Neural cell (in vitro differentiated cells): ENCODE results near the gene TLL1. TPM values are rescaled to one million over a fixed set of nuclear protein-coding genes. Genes with fewer than 3 reads are reported as not detected.

Source experiments
- H2AFZ ChIP-seq: fragments of 200-600, 300-800 bp; sonication (generic), shearing (Covaris generic); 2 replicates; pipeline ENCODE4 v1.6.0; 2014; ENCODE audit warnings: low read depth, mild to moderate bottlenecking, antibody characterized with exemption, low read length, moderate library complexity
- H3F3A ChIP-seq: fragments of 200-600 bp; shearing (Covaris generic); 2 replicates; pipeline ENCODE4 v1.6.1; 2016; ENCODE audit warnings: mild to moderate bottlenecking, moderate library complexity, mixed read lengths, antibody characterized with exemption, low read length; ENCODE audit not compliant: insufficient read depth, poor library complexity, severe bottlenecking
- H3K27ac ChIP-seq: fragments of 200-600, 300-800 bp; sonication (generic), shearing (Covaris generic); 2 replicates; pipeline ENCODE4 v1.5.1; 2014; ENCODE audit warnings: mild to moderate bottlenecking, low read length, moderate library complexity
- H3K27me3 ChIP-seq: fragments of 300-800, 200-600 bp; sonication (generic), shearing (Covaris generic); 2 replicates; pipeline ENCODE4 v1.6.0; 2014; ENCODE audit warnings: mild to moderate bottlenecking, low read depth, low read length, moderate library complexity; ENCODE audit not compliant: insufficient read depth
- H3K36me3 ChIP-seq: fragments of 300-800, 200-600 bp; sonication (generic), shearing (Covaris generic); 2 replicates; pipeline ENCODE4 v1.5.1; 2014; ENCODE audit warnings: mild to moderate bottlenecking, antibody characterized with exemption, low read length, moderate library complexity; ENCODE audit not compliant: insufficient read depth
- H3K4me2 ChIP-seq: fragments of 300-800, 200-600 bp; sonication (generic), shearing (Covaris generic); 2 replicates; pipeline ENCODE4 v1.6.0; 2014; ENCODE audit warnings: mild to moderate bottlenecking, low read length
- H3K4me3 ChIP-seq: fragments of 300-800, 200-600 bp; sonication (generic), shearing (Covaris generic); 2 replicates; pipeline ENCODE4 v1.5.1; 2014; ENCODE audit warnings: mild to moderate bottlenecking, low read length, moderate library complexity
- H3K79me2 ChIP-seq: fragments of 200-600 bp; shearing (Covaris generic); replicated peaks from 2 replicates; pipeline ENCODE4 v1.6.0; 2014; ENCODE audit warnings: mild to moderate bottlenecking, low read length, moderate library complexity; ENCODE audit not compliant: insufficient read depth
- H3K9ac ChIP-seq: fragments of 300-800, 200-600 bp; sonication (generic), shearing (Covaris generic); 2 replicates; pipeline ENCODE4 v1.6.1; 2016; ENCODE audit warnings: mild to moderate bottlenecking, low read length, mixed read lengths
- H3K9me2 ChIP-seq: fragments of 200-600 bp; shearing (Covaris generic); 2 replicates; pipeline ENCODE4 v1.6.1; 2016; ENCODE audit warnings: mild to moderate bottlenecking, low read length, mixed read lengths; ENCODE audit not compliant: insufficient read depth
- H3K9me3 ChIP-seq: fragments of 200-600, 300-800 bp; sonication (generic), shearing (Covaris generic); 2 replicates; pipeline ENCODE4 v1.6.1; 2016; ENCODE audit warnings: mild to moderate bottlenecking, mixed run types, low read length, moderate library complexity, mixed read lengths
- H4K20me1 ChIP-seq: fragments of 200-600 bp; shearing (Covaris generic); 2 replicates; pipeline ENCODE4 v1.6.1; 2016; ENCODE audit warnings: mild to moderate bottlenecking, mixed run types; ENCODE audit not compliant: insufficient read depth
- CTCF ChIP-seq: fragments of 450-650 bp; IDR thresholded peaks from 2 replicates; pipeline ENCODE4 v1.5.1; 2014; ENCODE audit warnings: antibody characterized with exemption, mild to moderate bottlenecking, moderate library complexity; ENCODE audit not compliant: poor library complexity, severe bottlenecking
- EP300 ChIP-seq: fragments of 450-650 bp; conservative IDR thresholded peaks from 2 replicates; pipeline ENCODE4 v1.6.1; 2014; ENCODE audit warnings: antibody characterized with exemption, mild to moderate bottlenecking, moderate library complexity; ENCODE audit not compliant: poor library complexity, severe bottlenecking
- EZH2 ChIP-seq: fragments of 200-600, 300-800 bp; shearing (Covaris generic), sonication (generic); IDR thresholded peaks from 2 replicates; pipeline ENCODE4 v1.6.1; 2014; ENCODE audit warnings: antibody characterized with exemption, low read length, borderline replicate concordance, mild to moderate bottlenecking; ENCODE audit not compliant: insufficient read depth, poor library complexity, severe bottlenecking
- MXI1 ChIP-seq: fragments of 450-650 bp; conservative IDR thresholded peaks from 2 replicates; pipeline ENCODE4 v1.6.1; 2014; ENCODE audit warnings: antibody characterized with exemption, mild to moderate bottlenecking; ENCODE audit not compliant: poor library complexity, severe bottlenecking
- POLR2AphosphoS5 ChIP-seq: IDR thresholded peaks from 2 replicates; pipeline ENCODE4 v1.6.1; 2012
- RAD21 ChIP-seq: fragments of 450-650 bp; conservative IDR thresholded peaks from 2 replicates; pipeline ENCODE4 v1.6.1; 2014; ENCODE audit warnings: antibody characterized with exemption, mild to moderate bottlenecking, moderate library complexity
- SMC3 ChIP-seq: fragments of 450-650 bp; conservative IDR thresholded peaks from 2 replicates; pipeline ENCODE4 v1.6.1; 2014; ENCODE audit warnings: antibody characterized with exemption, mild to moderate bottlenecking, moderate library complexity; ENCODE audit not compliant: poor library complexity
- TAF1 ChIP-seq: IDR thresholded peaks from 2 replicates; pipeline ENCODE4 v1.6.1; 2012; ENCODE audit warnings: low read depth
- polyA plus RNA-seq: library from polyadenylated mRNA; depleted of rRNA; stranded (reverse); fragments of >200 nt; gene quantifications from 2 replicates; pipeline ENCODE4 v1.2.3, GENCODE V29; 2014
- TF ChIP-seq, protein P1 (sequence below): IDR thresholded peaks from 2 replicates; pipeline ENCODE4 v1.6.1; 2012; ENCODE audit warnings: borderline replicate concordance

The TLL1 gene
- polyA plus RNA-seq, 1 donor from 2014 or later = not detected

DNA sequence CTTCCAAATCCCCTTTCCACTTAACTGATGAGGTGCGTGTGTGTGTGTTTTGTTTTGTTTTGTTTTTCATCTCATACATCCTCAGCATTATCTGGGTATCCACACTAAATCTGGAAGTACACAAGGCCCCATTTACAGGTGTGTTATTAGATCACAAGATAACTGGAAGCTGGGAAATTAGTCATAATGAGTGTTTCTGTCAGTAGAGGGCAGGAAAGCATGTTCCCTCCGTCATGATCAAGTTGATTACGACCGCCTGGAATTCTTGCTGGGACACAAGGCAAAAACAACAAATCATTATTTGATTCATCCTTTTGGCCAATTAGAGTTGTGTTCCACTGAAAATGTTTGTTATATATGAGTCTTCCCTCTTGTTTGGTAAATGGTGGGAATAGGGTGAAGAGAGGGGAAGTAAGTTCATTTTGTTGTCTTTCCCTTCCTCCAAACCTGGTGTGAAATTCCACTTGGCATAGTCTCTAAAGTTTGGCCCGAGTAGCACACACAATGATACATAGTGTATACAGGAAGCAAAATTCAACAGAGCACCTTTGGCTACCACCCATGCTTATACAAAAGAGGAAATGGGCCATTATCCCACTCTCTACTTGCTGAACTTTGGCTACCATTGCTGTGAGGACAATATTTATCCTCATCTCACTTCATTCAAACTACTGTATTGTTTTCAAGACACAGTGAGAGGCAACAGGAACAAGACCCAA is 33.3 kb upstream of the TLL1 start:
- H4K20me1 ChIP-seq = no peaks in the 10 kb centered on the region
- no peaks in the 10 kb centered on the region for H3K79me2 ChIP-seq
- no peak overlapping the region for H2AFZ ChIP-seq
- H3K9me2 ChIP-seq = no peaks in the 10 kb centered on the region
- H3F3A ChIP-seq = no peaks in the 10 kb centered on the region
- no peaks in the 10 kb centered on the region for H3K9me3 ChIP-seq
- H3K36me3 ChIP-seq = no peaks in the 10 kb centered on the region
- H3K4me2 ChIP-seq = no peak overlapping the region
- no peak overlapping the region for H3K9ac ChIP-seq
- no peak overlapping the region for H3K27ac ChIP-seq
- TF ChIP-seq, protein P1, sequence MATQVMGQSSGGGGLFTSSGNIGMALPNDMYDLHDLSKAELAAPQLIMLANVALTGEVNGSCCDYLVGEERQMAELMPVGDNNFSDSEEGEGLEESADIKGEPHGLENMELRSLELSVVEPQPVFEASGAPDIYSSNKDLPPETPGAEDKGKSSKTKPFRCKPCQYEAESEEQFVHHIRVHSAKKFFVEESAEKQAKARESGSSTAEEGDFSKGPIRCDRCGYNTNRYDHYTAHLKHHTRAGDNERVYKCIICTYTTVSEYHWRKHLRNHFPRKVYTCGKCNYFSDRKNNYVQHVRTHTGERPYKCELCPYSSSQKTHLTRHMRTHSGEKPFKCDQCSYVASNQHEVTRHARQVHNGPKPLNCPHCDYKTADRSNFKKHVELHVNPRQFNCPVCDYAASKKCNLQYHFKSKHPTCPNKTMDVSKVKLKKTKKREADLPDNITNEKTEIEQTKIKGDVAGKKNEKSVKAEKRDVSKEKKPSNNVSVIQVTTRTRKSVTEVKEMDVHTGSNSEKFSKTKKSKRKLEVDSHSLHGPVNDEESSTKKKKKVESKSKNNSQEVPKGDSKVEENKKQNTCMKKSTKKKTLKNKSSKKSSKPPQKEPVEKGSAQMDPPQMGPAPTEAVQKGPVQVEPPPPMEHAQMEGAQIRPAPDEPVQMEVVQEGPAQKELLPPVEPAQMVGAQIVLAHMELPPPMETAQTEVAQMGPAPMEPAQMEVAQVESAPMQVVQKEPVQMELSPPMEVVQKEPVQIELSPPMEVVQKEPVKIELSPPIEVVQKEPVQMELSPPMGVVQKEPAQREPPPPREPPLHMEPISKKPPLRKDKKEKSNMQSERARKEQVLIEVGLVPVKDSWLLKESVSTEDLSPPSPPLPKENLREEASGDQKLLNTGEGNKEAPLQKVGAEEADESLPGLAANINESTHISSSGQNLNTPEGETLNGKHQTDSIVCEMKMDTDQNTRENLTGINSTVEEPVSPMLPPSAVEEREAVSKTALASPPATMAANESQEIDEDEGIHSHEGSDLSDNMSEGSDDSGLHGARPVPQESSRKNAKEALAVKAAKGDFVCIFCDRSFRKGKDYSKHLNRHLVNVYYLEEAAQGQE = no peak
- no peak for TF ChIP-seq EZH2
- no peak for TF ChIP-seq CTCF
- TF ChIP-seq MXI1 = no peak
- TF ChIP-seq TAF1 = no peak
- TF ChIP-seq POLR2AphosphoS5 = no peak
- no peak for TF ChIP-seq SMC3
- no peak for TF ChIP-seq RAD21
- TF ChIP-seq EP300 = no peak
- H3K27me3 ChIP-seq = no peaks in the 10 kb centered on the region
- H3K4me3 ChIP-seq = no peak overlapping the region

DNA sequence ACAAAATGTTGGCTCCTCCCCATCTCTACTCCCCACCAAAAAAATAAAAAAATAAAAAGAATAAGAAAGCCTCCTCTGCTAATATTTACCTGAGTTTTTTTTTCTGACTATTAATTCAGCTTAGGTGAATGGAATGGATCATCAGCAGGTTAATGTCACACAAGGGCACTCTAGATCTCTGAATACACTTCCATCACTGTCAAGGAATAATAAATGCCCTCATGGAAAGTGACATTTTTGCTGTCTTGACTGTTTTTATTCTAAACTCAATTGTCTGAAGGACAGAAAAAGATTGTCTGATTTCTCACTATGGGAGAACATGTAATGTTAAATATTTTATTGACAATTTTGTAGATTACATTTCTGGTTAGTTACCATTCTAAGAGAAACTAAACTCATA is 30.4 kb upstream of the TLL1 start:
- Histone ChIP-seq H2AFZ (no peak overlapping the region), H3K27me3 (no peaks in the 10 kb centered on the region), H3K36me3 (no peaks in the 10 kb centered on the region), H3K9me2 (no peaks in the 10 kb centered on the region), H3K79me2 (no peaks in the 10 kb centered on the region), H3K4me3 (no peak overlapping the region), H3K9me3 (no peaks in the 10 kb centered on the region), H3K27ac (peak overlapping the region; percentile 66), H3F3A (no peaks in the 10 kb centered on the region), H3K4me2 (no peak overlapping the region), H3K9ac (no peak overlapping the region), H4K20me1 (no peaks in the 10 kb centered on the region)
- TF ChIP-seq EP300 (peak; percentile 97), POLR2AphosphoS5 (peak; percentile 72), CTCF (no peak)
